Mammary epithelial cell (primary cell): ENCODE data around the gene SSH3.

ENCODE experiments used
- CTCF ChIP-seq, 2 donors: IDR thresholded peaks in 1 of 2; conservative IDR thresholded peaks in 1 of 2; 2 replicates each; pipeline ENCODE4 v1.5.1; 2011 to 2012; ENCODE audit warnings: inconsistent platforms in 2 of 2, low read length in 2 of 2, mild to moderate bottlenecking in 2 of 2, control low read depth in 1 of 2, low read depth in 1 of 2; ENCODE audit not compliant: insufficient read depth in 1 of 2; ENCODE audit errors: extremely low read depth in 1 of 2
- EZH2 ChIP-seq: IDR thresholded peaks from 2 replicates; pipeline ENCODE4 v1.6.1; 2012; ENCODE audit warnings: low read length, inconsistent platforms, borderline replicate concordance

GRCh38 chr11:67349036-67349435 lies 45.7 kb downstream of the SSH3 start:
- TF ChIP-seq CTCF (conservative IDR thresholded peaks at IDR 0.05 in 1 of 2, IDR thresholded peaks at IDR 0.05 in 1 of 2; ENCODE audit: extremely low read depth in 1 of 2, insufficient read depth in 1 of 2, low read depth in 1 of 2, low read length in 2 of 2) (no peak), EZH2 (no peak)
